Activated CD8-positive, alpha-beta memory T cell treated with anti-CD3 and anti-CD28 coated beads for 36 hours (primary cell): ENCODE results near the gene TMEM117. TPM values are rescaled to one million over a fixed set of nuclear protein-coding genes. Genes with fewer than 3 reads are reported as not detected.

Source experiments
- CTCF ChIA-PET: fragments of 350-600 bp; sonication (Branson Sonifier 250); formaldehyde crosslinking; loops from one replicate; lab custom pipeline; 2021; ENCODE audit warnings: antibody characterized with exemption; lab: Charles Lee
- POLR2A ChIA-PET: fragments of 350-600 bp; sonication (Branson Sonifier 250); formaldehyde crosslinking; loops from one replicate; lab custom pipeline; 2021; ENCODE audit warnings: antibody characterized with exemption; lab: Charles Lee
- total RNA-seq, 2 experiments: library from RNA; stranded (reverse); gene quantifications; one replicate each; pipeline ENCODE4 v1.2.3, GENCODE V29; 2021

Gene TMEM117
- total RNA-seq = 1 to 10 TPM; 1.3 to 1.5 TPM

- POLR2A ChIA-PET = interaction anchor here (0.6 to 2.1 kb wide), 4 partner anchors 20 to 77 kb away, joined by 3 to 10 read pairs (median 4); partner anchors contain the start of gene TWF1
- CTCF ChIA-PET = interaction anchor here (0.8 kb wide), 1 partner anchor 29 kb away, joined by 3 read pairs; the partner anchor contains the start of gene TWF1
Observed at GRCh38 chr12:43835656-43836474, at the start of gene TMEM117. TMEM117 (plus strand) TSS chr12:43836081.

GRCh38 chr12:43786899-43787693, 48.8 kb upstream of the TMEM117 start:
- ChIA-PET CTCF (no interaction called here), POLR2A (no interaction called here)

- ChIA-PET CTCF (no interaction called here), POLR2A (interaction anchor here (0.6 kb wide), 3 partner anchors 16 to 92 kb away, joined by 3 to 18 read pairs (median 4); no protein-coding TSS in a partner anchor)
Observed at GRCh38 chr12:43789941-43790340, 45.9 kb upstream of the TMEM117 start.

- POLR2A ChIA-PET = interaction anchor here (0.5 kb wide), 1 partner anchor 40 kb away, joined by 3 read pairs; the partner anchor contains the start of gene TMEM117
- CTCF ChIA-PET = no interaction called here
Observed at GRCh38 chr12:43795716-43796280, 40.1 kb upstream of the TMEM117 start.

- ChIA-PET POLR2A (no interaction called here), CTCF (no interaction called here)
Observed at GRCh38 chr12:43797561-43798217, 38.2 kb upstream of the TMEM117 start.

GRCh38 chr12:43805149-43805859, 30.6 kb upstream of the TMEM117 start:
- ChIA-PET POLR2A (interaction anchor here (0.8 to 3.2 kb wide), 5 partner anchors 13 to 1924 kb away, joined by 3 to 12 read pairs (median 6); partner anchors contain the start of genes ARID2, IRAK4, PUS7L and TMEM117), CTCF (interaction anchor here (0.8 to 1.5 kb wide), 4 partner anchors 14 to 77 kb away, joined by 3 to 5 read pairs (median 4); no protein-coding TSS in a partner anchor)

GRCh38 chr12:43805860-43806736, 29.8 kb upstream of the TMEM117 start, which contains the start of gene TWF1:
TWF1 (minus strand) TSS chr12:43806317; CDS start chr12:43806245, 72 bp downstream.
- POLR2A ChIA-PET = interaction anchor here (0.8 to 3.2 kb wide), 7 partner anchors 9 to 1923 kb away, joined by 3 to 12 read pairs (median 6); partner anchors contain the start of genes ARID2, IRAK4, PUS7L and TMEM117
- CTCF ChIA-PET = interaction anchor here (0.5 to 1.5 kb wide), 5 partner anchors 14 to 33 kb away, joined by 3 to 5 read pairs (median 3); no protein-coding TSS in a partner anchor

GRCh38 chr12:43806737-43807072, 29.2 kb upstream of the TMEM117 start:
- CTCF ChIA-PET = interaction anchor here (1.1 to 1.5 kb wide), 2 partner anchors 26 to 28 kb away, joined by 3 to 5 read pairs; no protein-coding TSS in a partner anchor

GRCh38 chr12:43807386-43807785, 28.5 kb upstream of the TMEM117 start:
- ChIA-PET CTCF (interaction anchor here (0.7 kb wide), 1 partner anchor 75 kb away, joined by 3 read pairs; no protein-coding TSS in a partner anchor), POLR2A (interaction anchor here (1.1 to 3.2 kb wide), 3 partner anchors 24 to 48 kb away, joined by 6 to 12 read pairs (median 10); partner anchors contain the start of genes IRAK4, PUS7L and TMEM117)

More at GRCh38 chr12:43806737-43807072, 29.2 kb upstream of the TMEM117 start:
- POLR2A ChIA-PET = interaction anchor here (1.0 to 3.2 kb wide), 4 partner anchors 8 to 47 kb away, joined by 3 to 12 read pairs (median 8); partner anchors contain the start of genes IRAK4, PUS7L and TMEM117

GRCh38 chr12:43812057-43812456, 23.8 kb upstream of the TMEM117 start:
- CTCF ChIA-PET = no interaction called here
- POLR2A ChIA-PET = no interaction called here

- POLR2A ChIA-PET = no interaction called here
- CTCF ChIA-PET = no interaction called here
Observed at GRCh38 chr12:43812926-43813325, 23.0 kb upstream of the TMEM117 start.

GRCh38 chr12:43815416-43815815, 20.5 kb upstream of the TMEM117 start:
- ChIA-PET CTCF (no interaction called here), POLR2A (interaction anchor here (0.9 to 1.0 kb wide), 2 partner anchors 9 to 20 kb away, joined by 3 to 4 read pairs; partner anchors contain the start of genes TMEM117 and TWF1)

GRCh38 chr12:43816168-43816567, 19.7 kb upstream of the TMEM117 start:
- ChIA-PET POLR2A (no interaction called here), CTCF (no interaction called here)

- ChIA-PET CTCF (no interaction called here), POLR2A (no interaction called here)
Observed at GRCh38 chr12:43824207-43824775, 11.6 kb upstream of the TMEM117 start.

- CTCF ChIA-PET = interaction anchor here (0.7 kb wide), 1 partner anchor 20 kb away, joined by 3 read pairs; the partner anchor contains the start of gene TWF1
- POLR2A ChIA-PET = no interaction called here
Observed at GRCh38 chr12:43826681-43827080, 9.2 kb upstream of the TMEM117 start.

- ChIA-PET POLR2A (no interaction called here), CTCF (interaction anchor here (0.7 kb wide), 1 partner anchor 21 kb away, joined by 3 read pairs; the partner anchor contains the start of gene TWF1)
Observed at GRCh38 chr12:43827093-43827492, 8.8 kb upstream of the TMEM117 start.
